HEK293 (cell line): ENCODE measurements around the gene PPDPF.
A peak's percentile ranks its signal among the peaks of the same experiment; 100 is the strongest.

Source experiments
- CTCF ChIA-PET: fragments of 350-600 bp; formaldehyde crosslinking; extraction: SDS; loops from one replicate; lab custom pipeline; 2021; ENCODE audit warnings: antibody characterized with exemption; lab: Yijun Ruan, JAX
- POLR2A ChIA-PET: fragments of 300-600 bp; formaldehyde crosslinking; extraction: SDS; loops from one replicate; lab custom pipeline; 2020; ENCODE audit warnings: antibody characterized with exemption, inconsistent platforms; lab: Yijun Ruan, JAX
- H3K27ac ChIP-seq: fragments of 200-500 bp; sonication (Bioruptor generic); 2 replicates; pipeline ENCODE4 v1.5.1; 2014; ENCODE audit warnings: low read depth, low read length, control low read depth, inconsistent platforms; ENCODE audit errors: extremely low read depth
- H3K36me3 ChIP-seq, 2 experiments: fragments of 200-500 bp in 1 of 2; sonication (Bioruptor generic) in 1 of 2; 1 replicate in 1 of 2; 2 replicates in 1 of 2; pipeline ENCODE4 v1.5.1; 2014 to 2017; ENCODE audit warnings: inconsistent platforms in 2 of 2, low read length in 2 of 2; ENCODE audit not compliant: control insufficient read depth in 2 of 2, insufficient read depth in 1 of 2
- H3K4me1 ChIP-seq: fragments of 200-500 bp; sonication (Bioruptor generic); 2 replicates; pipeline ENCODE4 v1.5.1; 2014; ENCODE audit warnings: mild to moderate bottlenecking, low read length, inconsistent platforms; ENCODE audit not compliant: control insufficient read depth, insufficient read depth
- H3K4me3 ChIP-seq: 2 replicates; pipeline ENCODE4 v1.5.1; 2011; ENCODE audit warnings: low read depth, mild to moderate bottlenecking, control low read depth, low read length, moderate library complexity
- H3K9me3 ChIP-seq: fragments of 200-500 bp; sonication (Bioruptor generic); 2 replicates; pipeline ENCODE4 v1.5.1; 2014; ENCODE audit warnings: low read depth, low read length, inconsistent platforms; ENCODE audit not compliant: control insufficient read depth, insufficient read depth
- CTCF ChIP-seq: fragments of 450-650 bp; formaldehyde crosslinking; IDR thresholded peaks from 2 replicates; pipeline ENCODE4 v1.5.1; 2016; ENCODE audit warnings: missing biosample characterization, missing genetic modification characterization
- GLI2 ChIP-seq: fragments of 450-650 bp; formaldehyde crosslinking; IDR thresholded peaks from 2 replicates; pipeline ENCODE4; 2017; ENCODE audit warnings: missing biosample characterization, missing genetic modification characterization, low read depth, borderline replicate concordance
- GLIS1 ChIP-seq: fragments of 450-650 bp; formaldehyde crosslinking; IDR thresholded peaks from 2 replicates; pipeline ENCODE4 v1.5.1; 2016; ENCODE audit warnings: missing biosample characterization, missing genetic modification characterization
- IKZF3 ChIP-seq: fragments of 450-650 bp; IDR thresholded peaks from 2 replicates; pipeline ENCODE4 v1.5.0; 2018; ENCODE audit warnings: missing biosample characterization, mild to moderate bottlenecking, missing genetic modification characterization, moderate library complexity
- KLF16 ChIP-seq: fragments of 450-650 bp; formaldehyde crosslinking; IDR thresholded peaks from 2 replicates; pipeline ENCODE4 v1.5.1; 2017; ENCODE audit warnings: missing biosample characterization, missing genetic modification characterization
- KLF9 ChIP-seq: fragments of 450-650 bp; formaldehyde crosslinking; IDR thresholded peaks from 2 replicates; pipeline ENCODE4 v1.5.1; 2016; ENCODE audit warnings: missing biosample characterization, missing genetic modification characterization, low read depth
- RBAK ChIP-seq: fragments of 450-650 bp; formaldehyde crosslinking; IDR thresholded peaks from 2 replicates; pipeline ENCODE4 v1.5.1; 2016; ENCODE audit warnings: missing biosample characterization, missing genetic modification characterization
- SCRT2 ChIP-seq: fragments of 450-650 bp; formaldehyde crosslinking; IDR thresholded peaks from 2 replicates; pipeline ENCODE4 v1.5.1; 2016; ENCODE audit warnings: missing biosample characterization, missing genetic modification characterization
- SP2 ChIP-seq: fragments of 450-650 bp; formaldehyde crosslinking; IDR thresholded peaks from 2 replicates; pipeline ENCODE4 v1.5.1; 2016; ENCODE audit warnings: missing biosample characterization, missing genetic modification characterization
- TCF7L2 ChIP-seq: IDR thresholded peaks from 2 replicates; pipeline ENCODE4 v1.6.1; 2011; ENCODE audit warnings: low read depth, mild to moderate bottlenecking, inconsistent platforms, low read length, moderate library complexity, borderline replicate concordance
- ZBTB17 ChIP-seq: fragments of 450-650 bp; formaldehyde crosslinking; IDR thresholded peaks from 2 replicates; pipeline ENCODE4 v1.5.1; 2016; ENCODE audit warnings: missing biosample characterization, missing genetic modification characterization
- ZBTB20 ChIP-seq: fragments of 450-650 bp; formaldehyde crosslinking; IDR thresholded peaks from 2 replicates; pipeline ENCODE4 v1.5.1; 2016; ENCODE audit warnings: missing biosample characterization, missing genetic modification characterization
- ZBTB21 ChIP-seq: fragments of 450-650 bp; formaldehyde crosslinking; IDR thresholded peaks from 2 replicates; pipeline ENCODE4 v1.5.1; 2017; ENCODE audit warnings: missing biosample characterization, missing genetic modification characterization
- ZBTB7A ChIP-seq: fragments of 450-650 bp; formaldehyde crosslinking; IDR thresholded peaks from 2 replicates; pipeline ENCODE4 v1.5.1; 2016; ENCODE audit warnings: low read depth, missing biosample characterization, missing genetic modification characterization
- ZBTB8A ChIP-seq: fragments of 450-650 bp; formaldehyde crosslinking; IDR thresholded peaks from 2 replicates; pipeline ENCODE4 v1.5.1; 2016; ENCODE audit warnings: missing biosample characterization, missing genetic modification characterization
- ZEB2 ChIP-seq: fragments of 450-650 bp; formaldehyde crosslinking; IDR thresholded peaks from 2 replicates; pipeline ENCODE4 v1.5.1; 2016; ENCODE audit warnings: missing biosample characterization, missing genetic modification characterization
- ZNF292 ChIP-seq: fragments of 450-650 bp; formaldehyde crosslinking; IDR thresholded peaks from 2 replicates; pipeline ENCODE4 v1.5.1; 2016; ENCODE audit warnings: low read depth, missing biosample characterization, missing genetic modification characterization, borderline replicate concordance
- ZNF324 ChIP-seq: fragments of 450-650 bp; formaldehyde crosslinking; IDR thresholded peaks from 2 replicates; pipeline ENCODE4 v1.5.1; 2016; ENCODE audit warnings: missing biosample characterization, missing genetic modification characterization
- ZNF423 ChIP-seq: fragments of 450-650 bp; formaldehyde crosslinking; IDR thresholded peaks from 2 replicates; pipeline ENCODE4 v1.5.1; 2016; ENCODE audit warnings: missing biosample characterization, missing genetic modification characterization
- ZNF510 ChIP-seq: fragments of 450-650 bp; formaldehyde crosslinking; IDR thresholded peaks from 2 replicates; pipeline ENCODE4 v1.5.1; 2018; ENCODE audit warnings: mild to moderate bottlenecking, missing genetic modification characterization, missing biosample characterization; ENCODE audit not compliant: insufficient replicate concordance
- ZNF518A ChIP-seq: fragments of 450-650 bp; formaldehyde crosslinking; conservative IDR thresholded peaks from 2 replicates; pipeline ENCODE4 v1.5.1; 2016; ENCODE audit warnings: low read depth, missing biosample characterization, missing genetic modification characterization
- ZNF571 ChIP-seq: fragments of 450-650 bp; formaldehyde crosslinking; IDR thresholded peaks from 2 replicates; pipeline ENCODE4 v1.5.0; 2017; ENCODE audit warnings: missing biosample characterization, missing genetic modification characterization
- TF ChIP-seq, protein P1 (sequence below): fragments of 450-650 bp; formaldehyde crosslinking; IDR thresholded peaks from 2 replicates; pipeline ENCODE4 v1.5.1; 2016; ENCODE audit warnings: missing biosample characterization, missing genetic modification characterization, borderline replicate concordance

The PPDPF gene

DNA sequence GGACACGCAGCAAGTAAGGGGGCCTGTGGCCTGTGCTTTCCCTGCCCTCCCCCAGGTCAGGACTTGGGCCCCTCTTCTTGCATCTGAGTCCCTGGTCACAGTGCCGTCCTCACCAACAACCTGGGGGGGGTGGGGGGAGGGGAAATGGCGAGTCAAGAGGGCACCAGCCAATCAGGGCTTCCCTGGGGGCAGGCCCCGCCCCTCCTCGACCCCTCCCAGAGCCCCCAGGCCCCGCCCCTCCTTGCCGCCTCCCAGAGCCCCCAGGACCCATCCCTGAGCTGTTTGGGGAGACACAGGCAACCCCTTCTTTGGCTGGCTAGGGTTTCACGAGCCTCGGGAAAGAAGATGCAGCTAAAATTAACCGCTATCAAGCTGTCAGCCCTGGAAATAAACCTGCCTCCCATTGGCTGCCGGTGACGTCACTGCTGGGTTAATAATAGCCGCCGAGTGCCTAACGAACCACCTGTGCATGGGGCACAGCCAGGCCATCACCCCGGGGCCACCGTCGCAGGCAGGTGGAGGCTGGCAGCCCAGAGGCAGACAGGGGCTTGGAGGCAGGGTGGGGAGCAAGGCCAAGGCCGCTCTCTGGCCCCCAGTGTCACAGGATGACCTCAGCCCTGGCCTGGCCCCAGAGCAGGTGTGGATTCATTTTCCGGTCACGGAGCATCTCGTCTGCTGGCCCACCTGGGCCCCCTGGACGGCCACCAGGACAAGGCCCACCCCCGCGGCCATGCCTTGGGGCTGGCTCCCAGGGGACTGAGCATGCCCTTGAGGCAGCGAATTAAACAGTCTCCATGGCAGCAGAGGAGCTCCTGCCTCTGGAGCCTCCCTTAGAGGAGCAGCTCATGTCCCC, 18.5 kb upstream of the PPDPF start:
- H3K27ac ChIP-seq, result no peak overlapping the region
- no peaks in the 10 kb centered on the region for H3K4me1 ChIP-seq
- no peaks in the 10 kb centered on the region for H3K9me3 ChIP-seq
- H3K36me3 ChIP-seq, result peaks cover 0 to 6% of the 10 kb centered on the region in 2 experiments; a peak in 1 of 3 replicates
- ChIA-PET POLR2A (interaction anchor here (0.7 to 0.8 kb wide), 2 partner anchors 21 to 143 kb away, joined by 3 to 4 read pairs; no protein-coding TSS in a partner anchor), CTCF (interaction anchor here (0.6 kb wide), 2 partner anchors 278 to 320 kb away, joined by 3 read pairs; no protein-coding TSS in a partner anchor)
- no peak overlapping the region for H3K4me3 ChIP-seq
- TF ChIP-seq ZBTB8A (peak; percentile 50), GLIS1 (peak; percentile 87), ZNF571 (tag by site-specific recombination) (no peak), ZNF324 (tag by site-specific recombination) (no peak), ZBTB20 (tag by site-specific recombination) (no peak), KLF9 (tag by site-specific recombination) (peak; percentile 18; the same call in 1 of the 2 replicates), ZBTB21 (tag by site-specific recombination) (peak; percentile 75), ZBTB17 (tag by site-specific recombination) (0 out of 2 replicates have a peak, but pooled peaks have one; percentile 29), ZBTB7A (peak; percentile 75; the same call in 1 of the 2 replicates), RBAK (no peak), GLI2 (no peak), CTCF (tag by site-specific recombination) (no peak), ZNF510 (no peak), ZNF292 (tag by site-specific recombination) (no peak), ZNF518A (tag by site-specific recombination) (no peak), TCF7L2 (no peak), ZEB2 (tag by site-specific recombination) (peak; percentile 68), SP2 (tag by site-specific recombination) (peak; percentile 56), KLF16 (tag by site-specific recombination) (0 out of 2 replicates have a peak, but pooled peaks have one; percentile 17), IKZF3 (no peak), ZNF423 (tag by site-specific recombination) (peak; percentile 41; the same call in 1 of the 2 replicates), SCRT2 (tag by site-specific recombination) (peak; percentile 98)
- TF ChIP-seq, protein P1, sequence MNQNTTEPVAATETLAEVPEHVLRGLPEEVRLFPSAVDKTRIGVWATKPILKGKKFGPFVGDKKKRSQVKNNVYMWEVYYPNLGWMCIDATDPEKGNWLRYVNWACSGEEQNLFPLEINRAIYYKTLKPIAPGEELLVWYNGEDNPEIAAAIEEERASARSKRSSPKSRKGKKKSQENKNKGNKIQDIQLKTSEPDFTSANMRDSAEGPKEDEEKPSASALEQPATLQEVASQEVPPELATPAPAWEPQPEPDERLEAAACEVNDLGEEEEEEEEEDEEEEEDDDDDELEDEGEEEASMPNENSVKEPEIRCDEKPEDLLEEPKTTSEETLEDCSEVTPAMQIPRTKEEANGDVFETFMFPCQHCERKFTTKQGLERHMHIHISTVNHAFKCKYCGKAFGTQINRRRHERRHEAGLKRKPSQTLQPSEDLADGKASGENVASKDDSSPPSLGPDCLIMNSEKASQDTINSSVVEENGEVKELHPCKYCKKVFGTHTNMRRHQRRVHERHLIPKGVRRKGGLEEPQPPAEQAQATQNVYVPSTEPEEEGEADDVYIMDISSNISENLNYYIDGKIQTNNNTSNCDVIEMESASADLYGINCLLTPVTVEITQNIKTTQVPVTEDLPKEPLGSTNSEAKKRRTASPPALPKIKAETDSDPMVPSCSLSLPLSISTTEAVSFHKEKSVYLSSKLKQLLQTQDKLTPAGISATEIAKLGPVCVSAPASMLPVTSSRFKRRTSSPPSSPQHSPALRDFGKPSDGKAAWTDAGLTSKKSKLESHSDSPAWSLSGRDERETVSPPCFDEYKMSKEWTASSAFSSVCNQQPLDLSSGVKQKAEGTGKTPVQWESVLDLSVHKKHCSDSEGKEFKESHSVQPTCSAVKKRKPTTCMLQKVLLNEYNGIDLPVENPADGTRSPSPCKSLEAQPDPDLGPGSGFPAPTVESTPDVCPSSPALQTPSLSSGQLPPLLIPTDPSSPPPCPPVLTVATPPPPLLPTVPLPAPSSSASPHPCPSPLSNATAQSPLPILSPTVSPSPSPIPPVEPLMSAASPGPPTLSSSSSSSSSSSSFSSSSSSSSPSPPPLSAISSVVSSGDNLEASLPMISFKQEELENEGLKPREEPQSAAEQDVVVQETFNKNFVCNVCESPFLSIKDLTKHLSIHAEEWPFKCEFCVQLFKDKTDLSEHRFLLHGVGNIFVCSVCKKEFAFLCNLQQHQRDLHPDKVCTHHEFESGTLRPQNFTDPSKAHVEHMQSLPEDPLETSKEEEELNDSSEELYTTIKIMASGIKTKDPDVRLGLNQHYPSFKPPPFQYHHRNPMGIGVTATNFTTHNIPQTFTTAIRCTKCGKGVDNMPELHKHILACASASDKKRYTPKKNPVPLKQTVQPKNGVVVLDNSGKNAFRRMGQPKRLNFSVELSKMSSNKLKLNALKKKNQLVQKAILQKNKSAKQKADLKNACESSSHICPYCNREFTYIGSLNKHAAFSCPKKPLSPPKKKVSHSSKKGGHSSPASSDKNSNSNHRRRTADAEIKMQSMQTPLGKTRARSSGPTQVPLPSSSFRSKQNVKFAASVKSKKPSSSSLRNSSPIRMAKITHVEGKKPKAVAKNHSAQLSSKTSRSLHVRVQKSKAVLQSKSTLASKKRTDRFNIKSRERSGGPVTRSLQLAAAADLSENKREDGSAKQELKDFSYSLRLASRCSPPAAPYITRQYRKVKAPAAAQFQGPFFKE (tag by site-specific recombination), result no peak
